Panc1 (cell line): Measurements from ENCODE around the gene SUSD2. TPM values are rescaled to one million over a fixed set of nuclear protein-coding genes. Genes with fewer than 3 reads are reported as not detected.

ENCODE experiments used
- ATAC-seq: fragments of 200-7000 bp; cut with Tn5 transposase; 2 replicates; pipeline ENCODE4 v1.9.1; 2020; ENCODE audit warnings: mild to moderate bottlenecking, moderate library complexity
- BruUV-seq: library from RNA; stranded (reverse); fragments of 400-500 nt; replicated peaks from 2 replicates; lab custom pipeline; 2021; lab: Mats Ljungman, UMichigan
- CTCF ChIA-PET: fragments of 300-600 bp; sonication (Branson Sonifier 250); formaldehyde crosslinking; loops from one replicate; lab custom pipeline; 2022; ENCODE audit warnings: antibody characterized with exemption; lab: Charles Lee
- POLR2A ChIA-PET: fragments of 300-600 bp; sonication (Branson Sonifier 250); formaldehyde crosslinking; loops from one replicate; lab custom pipeline; 2022; ENCODE audit warnings: antibody characterized with exemption; lab: Charles Lee
- DNase-seq: peaks from one replicate; pipeline ENCODE4 v3.0.0-alpha.2; 2010; ENCODE audit warnings: low read depth, low spot score
- H3K27ac ChIP-seq: 2 replicates; pipeline ENCODE4 v1.5.1; 2011; ENCODE audit warnings: mild to moderate bottlenecking, low read length, inconsistent platforms
- H3K27me3 ChIP-seq: fragments of 200-500 bp; sonication (Bioruptor generic); 2 replicates; pipeline ENCODE4 v1.6.0; 2014; ENCODE audit warnings: low read length, inconsistent platforms; ENCODE audit not compliant: control insufficient read depth, insufficient read depth
- H3K36me3 ChIP-seq: fragments of 200-500 bp; sonication (Bioruptor generic); 2 replicates; pipeline ENCODE4 v1.5.1; 2014; ENCODE audit warnings: inconsistent platforms, mild to moderate bottlenecking, low read length, moderate library complexity; ENCODE audit not compliant: control insufficient read depth, insufficient read depth
- H3K4me1 ChIP-seq: 2 replicates; pipeline ENCODE4 v1.5.1; 2011; ENCODE audit warnings: inconsistent platforms, mild to moderate bottlenecking, low read length, moderate library complexity; ENCODE audit not compliant: control insufficient read depth, insufficient read depth
- H3K4me3 ChIP-seq, 2 experiments: 2 replicates each; pipeline ENCODE4 v1.5.1; 2011 to 2012; ENCODE audit warnings: low read depth in 2 of 2, low read length in 2 of 2, mild to moderate bottlenecking in 2 of 2, inconsistent platforms in 1 of 2, moderate library complexity in 1 of 2
- H3K9me3 ChIP-seq: fragments of 200-500 bp; sonication (Bioruptor generic); 2 replicates; pipeline ENCODE4 v1.5.1; 2014; ENCODE audit warnings: low read depth, mild to moderate bottlenecking, inconsistent platforms, low read length, moderate library complexity; ENCODE audit not compliant: control insufficient read depth, insufficient read depth
- POLR2AphosphoS5 ChIP-seq: IDR thresholded peaks from 2 replicates; pipeline ENCODE4 v1.6.1; 2012; ENCODE audit warnings: mild to moderate bottlenecking, low read depth, low read length, moderate library complexity
- SIN3A ChIP-seq: IDR thresholded peaks from 2 replicates; pipeline ENCODE4 v1.6.1; 2012; ENCODE audit warnings: low read depth, mild to moderate bottlenecking, low read length, moderate library complexity, borderline replicate concordance; ENCODE audit not compliant: insufficient read depth
- TCF7L2 ChIP-seq: IDR thresholded peaks from 2 replicates; pipeline ENCODE4 v1.6.1; 2011; ENCODE audit warnings: mild to moderate bottlenecking, low read depth, low read length, inconsistent platforms
- in situ Hi-C: cut with HindIII; loops from 2 replicates; pipeline ENCODE4 v1.10.0; 2016; ENCODE audit warnings: low sequenced_read_pairs, low pct_unique_long_range_greater_than_20kb
- intact Hi-C: fragments of 100-400 bp; cut with micrococcal nuclease; formaldehyde crosslinking; loops from one replicate; pipeline ENCODE4 v1.10.0; 2022; ENCODE audit not compliant: unreplicated experiment
- total RNA-seq: library from RNA; stranded (reverse); gene quantifications from one replicate; pipeline ENCODE4 v1.2.1, GENCODE V29; 2021; ENCODE audit not compliant: unreplicated experiment
- TF ChIP-seq, protein P1 (sequence below): fragments of 450-650 bp; IDR thresholded peaks from 2 replicates; pipeline ENCODE4 v1.5.1; 2017; ENCODE audit warnings: mild to moderate bottlenecking
- TF ChIP-seq, protein P2 (sequence below), 2 experiments: IDR thresholded peaks; 2 replicates each; pipeline ENCODE4 v1.6.1; 2011 to 2012; ENCODE audit warnings: low read depth in 2 of 2, control low read depth in 1 of 2, low read length in 1 of 2, mild to moderate bottlenecking in 1 of 2, moderate library complexity in 1 of 2; ENCODE audit not compliant: insufficient read depth in 1 of 2

The SUSD2 gene
- total RNA-seq, 1 experiment from 2014 or later = 10.6 TPM

- no peaks in the 10 kb centered on the region for H3K36me3 ChIP-seq
- DNase-seq = no peak
- no peak for ATAC-seq
- H3K4me3 ChIP-seq = no peak overlapping the region
- intact Hi-C loops (no loop called here), in situ Hi-C loops (no loop called here)
- no peaks in the 10 kb centered on the region for H3K9me3 ChIP-seq
- no peak overlapping the region for H3K27ac ChIP-seq
- BruUV-seq = no TSS peak
- POLR2A ChIA-PET = no interaction called here
- H3K4me1 ChIP-seq = peaks cover 19% of the 10 kb centered on the region
- H3K27me3 ChIP-seq = no peaks in the 10 kb centered on the region
- TF ChIP-seq SIN3A (no peak), POLR2AphosphoS5 (no peak), TCF7L2 (no peak)
- TF ChIP-seq, protein P1, sequence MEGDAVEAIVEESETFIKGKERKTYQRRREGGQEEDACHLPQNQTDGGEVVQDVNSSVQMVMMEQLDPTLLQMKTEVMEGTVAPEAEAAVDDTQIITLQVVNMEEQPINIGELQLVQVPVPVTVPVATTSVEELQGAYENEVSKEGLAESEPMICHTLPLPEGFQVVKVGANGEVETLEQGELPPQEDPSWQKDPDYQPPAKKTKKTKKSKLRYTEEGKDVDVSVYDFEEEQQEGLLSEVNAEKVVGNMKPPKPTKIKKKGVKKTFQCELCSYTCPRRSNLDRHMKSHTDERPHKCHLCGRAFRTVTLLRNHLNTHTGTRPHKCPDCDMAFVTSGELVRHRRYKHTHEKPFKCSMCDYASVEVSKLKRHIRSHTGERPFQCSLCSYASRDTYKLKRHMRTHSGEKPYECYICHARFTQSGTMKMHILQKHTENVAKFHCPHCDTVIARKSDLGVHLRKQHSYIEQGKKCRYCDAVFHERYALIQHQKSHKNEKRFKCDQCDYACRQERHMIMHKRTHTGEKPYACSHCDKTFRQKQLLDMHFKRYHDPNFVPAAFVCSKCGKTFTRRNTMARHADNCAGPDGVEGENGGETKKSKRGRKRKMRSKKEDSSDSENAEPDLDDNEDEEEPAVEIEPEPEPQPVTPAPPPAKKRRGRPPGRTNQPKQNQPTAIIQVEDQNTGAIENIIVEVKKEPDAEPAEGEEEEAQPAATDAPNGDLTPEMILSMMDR = no peak
- TF ChIP-seq, protein P2, sequence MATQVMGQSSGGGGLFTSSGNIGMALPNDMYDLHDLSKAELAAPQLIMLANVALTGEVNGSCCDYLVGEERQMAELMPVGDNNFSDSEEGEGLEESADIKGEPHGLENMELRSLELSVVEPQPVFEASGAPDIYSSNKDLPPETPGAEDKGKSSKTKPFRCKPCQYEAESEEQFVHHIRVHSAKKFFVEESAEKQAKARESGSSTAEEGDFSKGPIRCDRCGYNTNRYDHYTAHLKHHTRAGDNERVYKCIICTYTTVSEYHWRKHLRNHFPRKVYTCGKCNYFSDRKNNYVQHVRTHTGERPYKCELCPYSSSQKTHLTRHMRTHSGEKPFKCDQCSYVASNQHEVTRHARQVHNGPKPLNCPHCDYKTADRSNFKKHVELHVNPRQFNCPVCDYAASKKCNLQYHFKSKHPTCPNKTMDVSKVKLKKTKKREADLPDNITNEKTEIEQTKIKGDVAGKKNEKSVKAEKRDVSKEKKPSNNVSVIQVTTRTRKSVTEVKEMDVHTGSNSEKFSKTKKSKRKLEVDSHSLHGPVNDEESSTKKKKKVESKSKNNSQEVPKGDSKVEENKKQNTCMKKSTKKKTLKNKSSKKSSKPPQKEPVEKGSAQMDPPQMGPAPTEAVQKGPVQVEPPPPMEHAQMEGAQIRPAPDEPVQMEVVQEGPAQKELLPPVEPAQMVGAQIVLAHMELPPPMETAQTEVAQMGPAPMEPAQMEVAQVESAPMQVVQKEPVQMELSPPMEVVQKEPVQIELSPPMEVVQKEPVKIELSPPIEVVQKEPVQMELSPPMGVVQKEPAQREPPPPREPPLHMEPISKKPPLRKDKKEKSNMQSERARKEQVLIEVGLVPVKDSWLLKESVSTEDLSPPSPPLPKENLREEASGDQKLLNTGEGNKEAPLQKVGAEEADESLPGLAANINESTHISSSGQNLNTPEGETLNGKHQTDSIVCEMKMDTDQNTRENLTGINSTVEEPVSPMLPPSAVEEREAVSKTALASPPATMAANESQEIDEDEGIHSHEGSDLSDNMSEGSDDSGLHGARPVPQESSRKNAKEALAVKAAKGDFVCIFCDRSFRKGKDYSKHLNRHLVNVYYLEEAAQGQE (IDR thresholded peaks at IDR 0.05; ENCODE audit: insufficient read depth in 1 of 2, low read depth in 2 of 2, low read length in 1 of 2) = no peak
- CTCF ChIA-PET = no interaction called here
Measured at GRCh38 chr22:24185501-24186351, 4.4 kb downstream of the SUSD2 start.

GRCh38 chr22:24186352-24186740 is 5.1 kb downstream of the SUSD2 start:
- Histone ChIP-seq H3K36me3 (no peaks in the 10 kb centered on the region), H3K27ac (no peak overlapping the region), H3K27me3 (no peaks in the 10 kb centered on the region), H3K9me3 (no peaks in the 10 kb centered on the region), H3K4me1 (peaks cover 16% of the 10 kb centered on the region), H3K4me3 (no peak overlapping the region)
- BruUV-seq = no TSS peak
- DNase-seq (no peak), ATAC-seq (no peak)
- intact Hi-C loops = no loop called here
- ChIA-PET POLR2A (no interaction called here), CTCF (no interaction called here)
- in situ Hi-C loops = no loop called here
- TF ChIP-seq SIN3A (no peak), TCF7L2 (no peak), POLR2AphosphoS5 (no peak)
- TF ChIP-seq, protein P1 = no peak
- TF ChIP-seq, protein P2 (IDR thresholded peaks at IDR 0.05; ENCODE audit: insufficient read depth in 1 of 2, low read depth in 2 of 2, low read length in 1 of 2) = no peak
